GM19452 (cell line): ENCODE results near the gene SNX6.
A peak's percentile ranks its signal among the peaks of the same experiment; 100 is the strongest.
"Not testable (repeated sequence)": the region's sequence is repeated elsewhere in the genome, so short reads cannot be mapped to it uniquely, and the experiment has no call there.

Experiments
- ATAC-seq: cut with Tn5 transposase; IDR thresholded peaks from one replicate; pipeline ENCODE4 v1.9.1; 2021; ENCODE audit not compliant: unreplicated experiment

SNX6 gene

DNA sequence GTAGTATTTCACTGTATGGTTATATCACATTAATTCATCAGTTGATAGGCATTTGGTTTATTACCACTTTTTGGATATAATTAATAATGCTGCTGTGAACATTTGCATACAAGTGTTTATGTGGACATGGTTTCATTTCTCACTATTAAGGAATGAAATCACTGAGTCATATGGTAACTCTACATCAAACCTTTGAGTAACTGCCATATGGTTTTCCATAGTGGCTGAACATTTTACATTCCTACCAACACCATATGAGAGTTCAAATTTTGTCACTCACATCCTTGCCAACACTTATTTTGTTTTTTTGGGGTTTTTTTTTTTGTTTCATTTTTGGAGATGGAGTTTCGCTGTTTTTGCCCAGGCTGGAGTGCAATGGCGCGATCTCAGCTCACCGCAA, 60.2 kb downstream of the SNX6 start:
- ATAC-seq = no peak

DNA sequence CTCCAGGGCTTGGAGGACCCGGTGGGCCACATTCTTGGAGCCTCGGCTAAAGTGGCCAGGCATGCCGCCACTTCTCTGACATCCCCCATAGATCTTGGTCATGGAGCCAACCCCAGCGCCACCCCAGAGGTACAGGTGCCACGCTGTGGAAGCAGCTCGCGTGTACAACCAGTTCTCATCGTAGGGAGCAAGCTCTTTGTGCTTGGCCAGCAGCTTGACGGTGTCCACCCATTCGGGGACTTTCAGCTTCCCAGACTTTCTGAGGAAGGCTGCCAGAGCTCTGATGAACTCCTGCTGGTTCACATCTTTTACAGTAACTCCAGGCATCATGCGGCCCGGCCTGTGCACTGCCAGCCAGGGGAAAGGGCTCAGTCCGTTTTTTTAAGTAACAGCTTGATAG, 61.1 kb downstream of the SNX6 start:
- ATAC-seq = no peak

DNA sequence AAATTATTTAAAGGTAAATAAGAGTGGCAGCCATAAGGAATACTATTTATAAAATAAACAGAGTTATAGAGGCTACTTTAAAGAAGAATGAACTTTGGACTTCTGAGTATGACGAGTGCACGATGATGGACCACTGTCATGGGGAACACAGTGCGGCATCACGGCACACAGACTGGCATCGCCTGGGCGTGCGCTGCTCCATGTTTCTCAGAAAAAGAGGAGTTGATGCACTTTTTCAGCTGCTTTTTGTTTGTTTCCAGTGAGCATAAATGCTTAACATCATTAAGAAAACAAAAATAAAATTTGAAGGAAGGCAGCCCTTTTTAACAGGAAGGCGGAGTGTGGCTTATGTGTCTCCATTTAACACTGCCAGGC, 67.2 kb downstream of the SNX6 start:
- no peak for ATAC-seq

DNA sequence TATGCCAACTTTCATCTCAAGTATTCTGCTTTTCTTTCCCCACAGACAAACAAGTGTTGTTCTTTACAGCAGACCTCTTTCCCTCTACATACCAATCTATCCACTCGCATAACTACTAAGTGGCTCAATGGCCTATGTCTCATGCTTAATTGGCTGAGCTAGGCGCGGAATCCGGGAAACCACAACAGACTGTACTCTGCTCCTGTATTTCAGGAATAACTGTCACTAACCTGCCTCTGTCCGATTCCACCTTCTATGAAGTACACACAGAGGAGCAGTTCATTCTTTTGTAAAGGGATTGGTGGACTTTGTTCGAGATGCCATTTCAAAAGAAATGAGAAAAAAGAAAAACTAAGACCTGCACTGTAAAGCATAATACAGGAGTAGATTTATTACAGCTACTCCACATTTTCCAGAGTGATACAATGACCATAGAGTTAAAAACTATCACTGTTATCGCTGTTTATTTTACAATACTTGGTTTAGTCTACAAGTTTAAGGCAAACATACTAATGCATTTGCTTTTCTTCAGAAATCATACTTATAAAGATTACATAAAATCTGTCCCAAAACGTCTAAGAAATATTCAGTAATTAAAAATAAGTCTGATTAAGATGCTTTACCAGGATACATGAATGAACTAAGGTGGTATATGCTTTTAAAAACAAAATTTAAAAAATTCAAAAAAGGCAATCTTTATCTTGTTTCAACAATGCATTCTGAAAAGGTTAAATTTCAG, 67.7 kb downstream of the SNX6 start:
- ATAC-seq = not testable (repeated sequence)

DNA sequence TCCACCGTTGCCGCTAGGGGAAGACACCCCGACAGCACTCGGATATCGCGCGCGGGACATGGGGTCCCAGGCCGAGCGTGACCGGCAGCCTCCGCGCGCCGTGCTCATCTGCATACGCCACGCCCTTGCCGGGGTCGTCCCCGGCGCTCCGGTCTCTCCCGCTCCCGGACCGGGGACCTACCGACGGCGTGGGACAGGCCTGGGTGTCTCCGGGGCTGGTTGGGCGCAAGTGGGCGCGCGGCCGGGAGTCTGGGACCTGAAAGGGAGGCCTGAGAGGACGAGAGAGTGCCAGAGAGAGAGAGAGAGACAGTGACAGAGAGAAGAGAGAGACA, 73.5 kb downstream of the SNX6 start:
- peak; percentile 51 for ATAC-seq

DNA sequence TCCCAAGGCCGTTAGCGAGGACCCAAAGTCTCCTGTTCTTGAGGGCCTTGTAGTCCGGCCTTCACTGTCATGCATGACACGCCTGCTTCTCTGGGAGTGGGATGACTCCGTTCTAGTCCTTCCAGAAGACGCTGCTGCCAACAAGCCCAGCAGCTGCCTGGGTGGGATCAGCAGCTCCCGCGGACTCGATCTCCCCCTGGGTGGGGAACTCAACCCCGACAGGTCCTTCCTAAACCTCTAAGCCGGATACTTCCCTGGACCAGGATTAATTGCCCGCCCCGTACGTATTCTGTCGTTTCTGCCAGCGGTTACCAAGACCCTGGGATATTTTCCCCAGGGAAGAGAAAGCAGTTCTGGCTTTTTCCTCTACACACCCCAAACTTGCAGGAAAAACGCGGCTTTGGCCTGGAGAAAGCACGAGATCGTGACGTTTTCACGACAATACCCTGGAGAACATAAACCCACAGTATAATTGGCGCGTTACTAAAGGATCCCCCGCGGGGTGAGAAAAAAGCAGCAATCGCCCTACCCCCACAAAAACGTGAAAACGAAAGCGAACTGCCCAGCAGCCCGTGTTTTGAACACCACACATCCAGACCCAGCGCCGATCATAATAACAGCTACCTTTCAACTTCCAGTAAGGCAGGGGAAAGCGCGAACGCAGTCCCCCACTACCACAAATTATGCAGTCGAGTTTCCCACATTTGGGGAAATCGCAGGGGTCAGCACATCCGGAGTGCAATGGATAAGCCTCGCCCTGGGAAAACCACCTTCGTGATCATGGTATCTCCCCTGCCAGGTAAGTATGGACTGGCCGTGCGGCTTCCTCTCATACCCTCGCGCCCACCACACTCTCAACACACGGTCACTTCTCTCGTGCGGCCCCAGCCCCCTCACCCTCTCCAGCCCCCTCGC, 74.1 kb downstream of the SNX6 start:
- peak; percentile 71 for ATAC-seq

DNA sequence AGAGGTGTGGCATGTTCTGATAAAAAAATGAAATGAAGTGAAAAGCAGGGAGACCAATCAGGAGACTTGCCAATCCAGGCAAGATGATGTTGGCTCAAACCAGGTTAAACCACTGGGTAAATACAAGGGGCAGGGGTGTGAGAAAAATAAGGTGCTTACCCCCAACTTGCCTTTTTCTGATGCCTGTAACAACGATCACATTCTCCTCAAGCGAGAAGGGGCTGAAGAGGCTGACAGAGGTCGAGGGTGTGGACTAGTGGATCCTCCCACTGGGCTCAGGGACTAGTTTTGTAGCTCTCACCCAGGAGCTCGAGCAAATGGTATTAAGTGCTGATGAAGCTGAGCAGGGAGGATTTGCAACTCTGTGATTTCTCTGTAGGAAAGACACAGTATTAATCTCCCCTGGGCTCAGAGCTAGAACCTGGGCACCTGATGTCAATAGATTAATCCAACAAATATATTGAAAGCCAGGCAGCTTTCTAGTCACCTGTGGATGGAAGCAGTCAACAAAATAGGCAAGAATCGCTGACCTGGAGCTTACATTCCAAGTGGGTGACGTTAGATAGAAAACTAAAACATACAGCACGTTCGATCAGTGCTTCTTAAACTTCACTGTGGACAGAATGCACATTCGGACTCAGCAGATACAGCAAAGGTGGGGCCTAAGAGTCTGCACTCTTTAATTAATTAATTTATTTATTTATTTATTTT, 75.3 kb downstream of the SNX6 start:
- no peak for ATAC-seq

DNA sequence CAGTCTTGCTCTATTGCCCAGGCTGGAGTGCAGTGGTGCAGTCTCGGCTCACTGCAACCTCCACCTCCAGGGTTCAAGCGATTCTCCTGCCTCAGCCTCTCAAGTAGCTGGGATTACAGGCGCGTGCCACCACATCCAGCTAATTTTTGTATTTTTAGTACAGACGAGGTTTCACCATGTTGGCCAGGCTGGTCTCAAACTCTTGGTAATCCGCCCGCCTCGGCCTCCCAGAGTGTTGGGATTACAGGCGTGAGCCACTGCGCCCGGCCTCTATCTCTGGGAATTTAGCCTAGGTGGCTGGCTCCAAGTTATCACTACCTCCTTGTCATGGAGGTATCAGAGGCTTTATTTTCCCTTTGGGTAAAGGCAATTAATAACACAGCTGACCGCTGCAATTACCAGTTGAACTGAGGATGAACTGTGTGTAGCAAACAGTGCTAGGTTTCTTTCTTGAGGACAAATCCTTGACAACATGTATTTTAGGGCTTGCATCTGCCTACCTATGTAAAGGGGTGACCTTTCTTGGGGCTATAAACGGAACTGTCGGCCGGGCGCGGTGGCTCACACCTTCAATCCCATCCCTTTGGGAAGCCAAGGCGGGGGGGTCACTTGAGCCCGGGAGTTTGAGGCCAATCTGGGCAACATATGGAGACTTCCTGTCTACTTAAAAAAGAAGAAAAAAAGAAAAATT, 80.5 kb downstream of the SNX6 start:
- not testable (repeated sequence) for ATAC-seq

DNA sequence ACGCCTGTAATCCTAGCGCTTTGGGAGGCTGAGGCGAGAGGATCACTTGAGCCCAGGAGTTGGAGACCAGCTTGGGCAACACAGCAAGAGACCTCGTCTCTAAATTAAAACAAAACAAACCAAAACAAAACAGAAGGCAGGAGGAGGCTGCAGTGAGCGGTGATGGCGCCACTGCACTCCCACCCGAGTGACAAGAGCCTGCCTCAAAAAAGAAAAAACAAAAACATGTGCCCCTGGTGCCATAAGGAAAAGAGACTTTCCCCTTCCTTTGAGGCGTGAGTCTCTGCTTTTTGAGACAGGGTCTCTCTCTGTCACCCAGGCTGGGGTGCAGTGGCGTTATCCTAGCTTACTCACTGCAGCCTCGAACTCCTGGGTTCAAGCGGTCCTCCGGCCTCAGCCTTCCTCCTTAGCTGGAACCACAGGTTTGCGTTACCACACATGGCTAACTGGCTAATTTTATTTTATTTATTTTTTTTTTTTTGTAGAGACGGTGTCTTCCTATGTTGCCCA, 81.4 kb downstream of the SNX6 start:
- no peak for ATAC-seq

DNA sequence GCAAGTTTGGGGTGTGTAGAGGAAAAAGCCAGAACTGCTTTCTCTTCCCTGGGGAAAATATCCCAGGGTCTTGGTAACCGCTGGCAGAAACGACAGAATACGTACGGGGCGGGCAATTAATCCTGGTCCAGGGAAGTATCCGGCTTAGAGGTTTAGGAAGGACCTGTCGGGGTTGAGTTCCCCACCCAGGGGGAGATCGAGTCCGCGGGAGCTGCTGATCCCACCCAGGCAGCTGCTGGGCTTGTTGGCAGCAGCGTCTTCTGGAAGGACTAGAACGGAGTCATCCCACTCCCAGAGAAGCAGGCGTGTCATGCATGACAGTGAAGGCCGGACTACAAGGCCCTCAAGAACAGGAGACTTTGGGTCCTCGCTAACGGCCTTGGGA, 82.8 kb downstream of the SNX6 start:
- ATAC-seq = peak; percentile 31

DNA sequence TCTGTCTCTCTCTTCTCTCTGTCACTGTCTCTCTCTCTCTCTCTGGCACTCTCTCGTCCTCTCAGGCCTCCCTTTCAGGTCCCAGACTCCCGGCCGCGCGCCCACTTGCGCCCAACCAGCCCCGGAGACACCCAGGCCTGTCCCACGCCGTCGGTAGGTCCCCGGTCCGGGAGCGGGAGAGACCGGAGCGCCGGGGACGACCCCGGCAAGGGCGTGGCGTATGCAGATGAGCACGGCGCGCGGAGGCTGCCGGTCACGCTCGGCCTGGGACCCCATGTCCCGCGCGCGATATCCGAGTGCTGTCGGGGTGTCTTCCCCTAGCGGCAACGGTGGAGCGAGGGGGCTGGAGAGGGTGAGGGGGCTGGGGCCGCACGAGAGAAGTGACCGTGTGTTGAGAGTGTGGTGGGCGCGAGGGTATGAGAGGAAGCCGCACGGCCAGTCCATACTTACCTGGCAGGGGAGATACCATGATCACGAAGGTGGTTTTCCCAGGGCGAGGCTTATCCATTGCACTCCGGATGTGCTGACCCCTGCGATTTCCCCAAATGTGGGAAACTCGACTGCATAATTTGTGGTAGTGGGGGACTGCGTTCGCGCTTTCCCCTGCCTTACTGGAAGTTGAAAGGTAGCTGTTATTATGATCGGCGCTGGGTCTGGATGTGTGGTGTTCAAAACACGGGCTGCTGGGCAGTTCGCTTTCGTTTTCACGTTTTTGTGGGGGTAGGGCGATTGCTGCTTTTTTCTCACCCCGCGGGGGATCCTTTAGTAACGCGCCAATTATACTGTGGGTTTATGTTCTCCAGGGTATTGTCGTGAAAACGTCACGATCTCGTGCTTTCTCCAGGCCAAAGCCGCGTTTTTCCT, 83.4 kb downstream of the SNX6 start:
- ATAC-seq = peak; percentile 74

DNA sequence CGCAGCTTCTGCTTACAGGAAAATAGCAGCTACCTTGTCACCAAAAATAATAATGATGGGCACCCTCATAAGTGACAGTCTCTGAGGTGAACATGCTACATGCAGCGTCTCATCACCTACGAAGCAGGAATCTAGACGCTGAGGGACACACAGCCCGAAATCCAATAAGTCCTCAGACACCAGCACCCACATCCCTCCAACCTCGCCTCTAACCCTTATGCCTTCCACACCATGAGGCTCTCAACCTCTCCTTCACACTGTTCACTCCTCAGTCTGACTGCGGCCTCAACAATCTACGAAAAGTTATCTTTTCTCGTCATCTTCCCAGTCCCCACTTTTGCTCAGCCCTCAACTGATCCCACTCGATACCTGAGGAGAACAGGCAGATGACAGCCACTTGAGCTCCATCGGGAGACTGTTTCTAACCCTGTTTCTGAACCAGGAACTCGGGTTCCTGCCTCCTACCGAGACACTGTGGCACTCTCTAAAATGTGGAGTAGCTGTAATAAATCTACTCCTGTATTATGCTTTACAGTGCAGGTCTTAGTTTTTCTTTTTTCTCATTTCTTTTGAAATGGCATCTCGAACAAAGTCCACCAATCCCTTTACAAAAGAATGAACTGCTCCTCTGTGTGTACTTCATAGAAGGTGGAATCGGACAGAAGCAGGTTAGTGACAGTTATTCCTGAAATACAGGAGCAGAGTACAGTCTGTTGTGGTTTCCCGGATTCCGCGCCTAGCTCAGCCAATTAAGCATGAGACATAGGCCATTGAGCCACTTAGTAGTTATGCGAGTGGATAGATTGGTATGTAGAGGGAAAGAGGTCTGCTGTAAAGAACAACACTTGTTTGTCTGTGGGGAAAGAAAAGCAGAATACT, 89.5 kb downstream of the SNX6 start:
- not testable (repeated sequence) for ATAC-seq

DNA sequence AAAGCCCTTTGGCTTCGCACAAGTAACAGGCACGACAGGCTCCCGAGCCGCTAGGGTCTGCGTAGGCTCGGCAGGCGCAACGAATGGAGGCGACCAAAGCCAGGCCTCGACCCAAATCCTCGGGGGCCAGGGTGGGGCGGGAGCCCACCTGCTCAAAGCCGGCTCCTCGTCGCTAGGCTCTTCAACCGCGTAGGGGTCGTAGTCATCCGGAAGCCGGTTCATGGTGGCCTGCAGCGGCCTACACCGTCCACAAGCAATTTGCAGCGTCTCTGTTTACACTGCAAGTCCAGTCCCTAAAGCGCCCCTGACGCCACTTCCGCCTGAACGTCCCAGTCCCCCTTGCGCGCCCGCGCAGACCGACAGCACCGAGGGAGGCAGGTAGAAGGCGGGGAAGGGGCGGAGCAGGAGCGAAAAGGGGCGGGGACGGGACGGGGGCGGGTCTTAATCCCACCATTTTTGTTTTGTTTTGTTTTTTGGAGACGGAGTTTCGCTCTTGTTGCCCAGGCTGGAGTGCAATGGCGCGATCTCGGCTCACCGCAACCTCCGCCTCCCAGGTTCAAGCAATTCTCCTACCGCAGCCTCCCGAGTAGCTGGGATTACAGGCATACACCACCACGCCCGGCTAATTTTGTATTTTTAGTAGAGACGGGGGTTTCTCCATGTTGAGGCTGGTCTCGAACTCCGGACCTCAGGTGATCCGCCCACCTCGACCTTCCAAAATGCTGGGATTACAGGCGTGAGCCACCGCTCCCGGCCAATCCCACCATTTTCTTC, 90.4 kb downstream of the SNX6 start, which contains the start of gene EAPP:
Gene EAPP (minus strand): TSS at position 295 of the 774 bp plus-strand sequence. CDS start 73 bp downstream, at position 222.
- peak; percentile 100 for ATAC-seq

DNA sequence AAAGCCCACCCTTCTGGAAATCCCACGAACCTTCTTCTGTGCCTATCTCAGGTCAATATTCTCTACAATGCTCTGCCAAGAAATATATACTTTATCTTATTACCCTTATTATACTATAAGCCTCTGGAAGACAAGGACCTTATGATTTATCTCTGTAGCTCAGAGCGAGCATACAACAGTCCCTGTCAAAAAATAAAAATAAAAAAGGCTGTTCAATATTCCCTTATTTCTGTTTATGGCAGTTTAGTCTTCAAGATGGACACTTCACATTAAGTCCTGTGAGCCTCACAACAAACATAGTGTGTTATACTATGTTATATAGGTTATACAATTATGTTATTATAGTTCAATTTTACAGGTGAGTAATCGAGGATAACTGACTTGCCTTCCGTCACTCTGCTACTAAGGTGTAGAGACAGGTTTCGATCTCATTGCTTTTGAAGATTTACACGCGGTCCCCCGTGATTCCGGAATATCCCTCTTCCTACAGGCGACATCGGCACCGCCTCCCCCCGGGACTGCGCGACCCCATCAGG, 91.0 kb downstream of the SNX6 start:
- ATAC-seq = no peak

DNA sequence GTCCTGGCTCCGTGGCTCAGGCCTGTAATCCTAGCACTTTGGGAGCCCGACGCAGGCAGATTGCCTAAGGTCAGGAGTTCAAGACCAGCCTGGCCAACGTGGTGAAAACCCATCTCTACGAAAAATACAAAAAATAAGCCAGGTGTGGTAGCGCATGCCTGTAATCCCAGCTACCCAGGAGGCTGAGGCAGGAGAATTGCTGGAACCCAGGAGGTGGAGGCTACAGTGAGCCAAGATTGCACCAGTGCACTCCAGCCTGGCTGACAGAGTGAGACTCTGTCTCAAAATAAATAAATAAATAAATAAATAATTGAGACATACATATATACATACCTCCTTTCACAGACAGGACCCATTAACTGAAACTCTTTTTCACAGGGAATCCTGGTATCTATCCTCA, 91.9 kb downstream of the SNX6 start:
- ATAC-seq = not testable (repeated sequence)

DNA sequence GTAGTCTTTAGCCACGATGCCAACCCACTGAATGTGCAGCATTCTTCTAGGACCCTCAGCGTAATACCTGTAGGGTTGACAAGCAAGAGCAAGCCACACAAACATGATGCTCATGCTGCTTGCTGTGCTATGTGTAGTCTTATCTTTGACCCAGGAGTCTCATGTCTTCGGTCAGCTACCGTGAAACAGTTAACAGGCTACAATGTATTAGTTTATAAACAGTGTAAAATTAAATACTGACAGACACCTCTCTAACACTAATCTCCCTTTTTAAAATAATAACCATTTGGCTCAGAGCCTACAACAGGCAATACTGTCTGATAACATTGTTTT, 92.3 kb downstream of the SNX6 start:
- ATAC-seq = no peak

DNA sequence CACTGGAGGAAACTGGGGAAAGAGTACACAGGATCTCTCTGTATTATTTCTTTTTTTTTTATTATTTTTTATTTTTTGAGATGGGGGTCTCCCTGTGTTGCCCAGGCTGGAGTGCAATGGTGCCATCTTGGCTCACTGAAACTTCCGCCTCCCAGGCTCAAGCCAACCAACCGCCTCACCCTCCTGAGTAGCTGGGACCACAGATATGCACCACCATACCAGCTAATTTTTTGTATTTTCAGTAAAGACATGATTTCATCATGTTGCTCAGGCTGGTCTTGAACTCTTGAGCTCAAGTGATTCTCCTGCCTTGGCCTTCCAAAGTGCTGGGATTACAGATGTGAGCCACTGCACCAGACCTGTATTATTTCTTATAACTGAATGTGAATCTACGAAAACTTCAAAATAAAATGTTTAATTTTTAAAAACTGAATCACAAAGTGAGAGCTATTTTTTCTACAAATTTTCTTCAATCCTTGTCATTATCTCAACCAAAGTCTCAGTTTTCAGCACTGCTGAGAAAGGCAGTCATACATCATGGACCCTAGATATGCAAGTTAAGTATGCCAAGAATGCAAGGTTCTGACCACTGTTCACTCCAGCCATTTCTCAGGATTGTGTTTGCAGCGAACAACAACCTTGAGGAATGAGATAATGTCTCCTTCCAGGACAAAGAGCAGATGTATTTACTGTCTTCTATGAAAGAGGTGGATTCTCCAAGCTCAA, 92.8 kb downstream of the SNX6 start:
- ATAC-seq = no peak
